WTC11 (cell line): Measurements from ENCODE around the gene SVEP1. TPM values are rescaled to one million over a fixed set of nuclear protein-coding genes. Genes with fewer than 3 reads are reported as not detected.

Experiments
- ATAC-seq: fragments of 200-7000 bp; cut with Tn5 transposase; 2 replicates; pipeline ENCODE4 v1.10.0; 2021; ENCODE audit warnings: mild to moderate bottlenecking, moderate library complexity
- CTCF ChIA-PET: fragments of 300-600 bp; sonication (Branson Sonifier 250); formaldehyde crosslinking; loops from one replicate; lab custom pipeline; 2021; ENCODE audit warnings: antibody characterized with exemption; lab: Charles Lee
- POLR2A ChIA-PET: fragments of 350-600 bp; sonication (Branson Sonifier 250); formaldehyde crosslinking; loops from one replicate; lab custom pipeline; 2021; ENCODE audit warnings: antibody characterized with exemption; lab: Charles Lee
- DNase-seq: peaks from one replicate; pipeline ENCODE4 v3.0.0; 2021; ENCODE audit warnings: low spot score
- H3K27ac Mint-ChIP-seq: 2 replicates; pipeline ENCODE4 v1.8.0; 2021; ENCODE audit warnings: mixed read lengths
- H3K27me3 Mint-ChIP-seq: 2 replicates; pipeline ENCODE4 v1.8.0; 2021; ENCODE audit warnings: low read depth, mild to moderate bottlenecking, moderate library complexity, mixed read lengths
- H3K36me3 Mint-ChIP-seq: 2 replicates; pipeline ENCODE4 v1.8.0; 2021; ENCODE audit warnings: mixed read lengths
- H3K4me1 Mint-ChIP-seq: 2 replicates; pipeline ENCODE4 v1.8.0; 2022; ENCODE audit warnings: mixed read lengths
- H3K4me3 Mint-ChIP-seq: 2 replicates; pipeline ENCODE4 v1.8.0; 2021; ENCODE audit warnings: mild to moderate bottlenecking, moderate library complexity, mixed read lengths
- H3K9me3 Mint-ChIP-seq: 2 replicates; pipeline ENCODE4 v1.8.0; 2021; ENCODE audit warnings: mixed read lengths
- FOXK1 ChIP-seq: sonication (generic); formaldehyde crosslinking; IDR thresholded peaks from 2 replicates; pipeline ENCODE4 v1.8.0; 2022; ENCODE audit warnings: mild to moderate bottlenecking, moderate library complexity, missing genetic modification reagents
- MXD4 ChIP-seq: fragments of 250-450 bp; sonication (Bioruptor Pico); IDR thresholded peaks from 2 replicates; pipeline ENCODE4 v1.8.0; 2021; ENCODE audit warnings: mild to moderate bottlenecking, moderate library complexity, borderline replicate concordance
- NR1H2 ChIP-seq: sonication (generic); formaldehyde crosslinking; IDR thresholded peaks from 2 replicates; pipeline ENCODE4 v1.9.0; 2021; ENCODE audit warnings: mild to moderate bottlenecking, moderate library complexity, missing genetic modification reagents
- NR2C2 ChIP-seq: sonication (generic); formaldehyde crosslinking; IDR thresholded peaks from 2 replicates; pipeline ENCODE4 v1.8.0; 2022; ENCODE audit warnings: mild to moderate bottlenecking, missing genetic modification reagents
- SMAD4 ChIP-seq: sonication (generic); formaldehyde crosslinking; IDR thresholded peaks from 2 replicates; pipeline ENCODE4 v1.8.0; 2022; ENCODE audit warnings: mild to moderate bottlenecking, missing genetic modification reagents
- TEAD1 ChIP-seq: sonication (generic); formaldehyde crosslinking; IDR thresholded peaks from 2 replicates; pipeline ENCODE4 v1.8.0; 2022; ENCODE audit warnings: mild to moderate bottlenecking, missing genetic modification reagents
- ZNF138 ChIP-seq: sonication (generic); formaldehyde crosslinking; conservative IDR thresholded peaks from 2 replicates; pipeline ENCODE4 v1.8.1; 2022; ENCODE audit warnings: mild to moderate bottlenecking, moderate library complexity, missing genetic modification reagents
- ZNF396 ChIP-seq: fragments of 250-450 bp; sonication (Bioruptor Pico); IDR thresholded peaks from 2 replicates; pipeline ENCODE4 v1.8.0; 2021; ENCODE audit warnings: mild to moderate bottlenecking, moderate library complexity, borderline replicate concordance
- total RNA-seq: library from RNA; stranded (reverse); gene quantifications from 3 replicates; pipeline ENCODE4 v1.2.3, GENCODE V29; 2021
- TF ChIP-seq, protein P1 (sequence below): sonication (generic); formaldehyde crosslinking; IDR thresholded peaks from 2 replicates; pipeline ENCODE4 v1.8.1; 2022; ENCODE audit warnings: mild to moderate bottlenecking, missing genetic modification reagents, moderate library complexity, borderline replicate concordance
- TF ChIP-seq, protein P2 (sequence below): sonication (generic); formaldehyde crosslinking; IDR thresholded peaks from 2 replicates; pipeline ENCODE4 v1.8.0; 2022; ENCODE audit warnings: mild to moderate bottlenecking, missing genetic modification reagents
- TF ChIP-seq, protein P3 (sequence below): sonication (generic); formaldehyde crosslinking; conservative IDR thresholded peaks from 2 replicates; pipeline ENCODE4 v1.8.1; 2023; ENCODE audit warnings: mild to moderate bottlenecking, low read depth, missing genetic modification reagents, moderate library complexity
- TF ChIP-seq, protein P4 (sequence below): fragments of 250-450 bp; sonication (Bioruptor Pico); IDR thresholded peaks from 2 replicates; pipeline ENCODE4 v1.8.0; 2021; ENCODE audit warnings: mild to moderate bottlenecking
- TF ChIP-seq, protein P5 (sequence below): sonication (generic); formaldehyde crosslinking; IDR thresholded peaks from 2 replicates; pipeline ENCODE4 v1.8.0; 2022; ENCODE audit warnings: mild to moderate bottlenecking, missing genetic modification reagents
- TF ChIP-seq, protein P6 (sequence below): sonication (generic); formaldehyde crosslinking; IDR thresholded peaks from 2 replicates; pipeline ENCODE4 v1.8.1; 2023; ENCODE audit warnings: mild to moderate bottlenecking, missing genetic modification reagents, moderate library complexity
- TF ChIP-seq, protein P7 (sequence below): fragments of 250-450 bp; sonication (Bioruptor Pico); IDR thresholded peaks from 2 replicates; pipeline ENCODE4 v1.9.0; 2021; ENCODE audit warnings: mild to moderate bottlenecking

Gene SVEP1
- total RNA-seq, 1 experiment from 2014 or later: 0.74 TPM

DNA sequence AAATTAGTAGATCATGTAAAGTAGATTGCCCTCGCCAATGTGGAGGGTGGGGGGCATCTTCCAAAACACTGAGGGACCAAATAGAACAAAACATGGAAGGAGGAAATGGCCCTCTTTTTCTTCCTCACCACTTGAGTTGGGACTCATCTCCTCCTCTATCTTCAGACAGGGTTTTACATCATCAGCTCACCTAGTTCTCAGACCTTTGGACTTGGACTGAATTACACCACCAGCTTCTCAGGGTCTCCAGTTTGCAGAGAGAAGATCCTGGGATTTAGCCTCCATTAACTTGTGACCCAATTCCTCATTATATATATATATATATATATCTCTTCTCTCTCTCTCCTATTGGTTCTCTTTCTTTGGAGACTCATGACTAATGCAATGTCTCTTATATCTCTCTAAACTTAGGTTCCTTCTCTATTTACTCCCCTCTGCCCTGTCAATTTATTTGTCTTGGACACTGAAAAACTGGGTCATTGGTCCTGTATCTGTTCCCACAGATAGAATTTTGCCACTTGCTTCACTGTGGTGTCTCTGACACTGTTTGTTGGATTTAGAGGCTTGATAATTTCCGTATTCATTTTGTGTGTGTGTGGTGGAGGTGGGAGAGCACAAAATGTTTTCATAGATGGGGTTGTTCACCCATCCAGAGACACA is 187.6 kb downstream of the SVEP1 start:
- H3K36me3 Mint-ChIP-seq: peaks cover 23% of the 10 kb centered on the region
- no peak overlapping the region for H3K27ac Mint-ChIP-seq
- DNase-seq (no peak), ATAC-seq (no peak)
- peaks cover 30% of the 10 kb centered on the region for H3K9me3 Mint-ChIP-seq
- no peaks in the 10 kb centered on the region for H3K4me1 Mint-ChIP-seq
- peaks cover 5% of the 10 kb centered on the region for H3K27me3 Mint-ChIP-seq
- POLR2A ChIA-PET: no interaction called here
- TF ChIP-seq, protein P1, sequence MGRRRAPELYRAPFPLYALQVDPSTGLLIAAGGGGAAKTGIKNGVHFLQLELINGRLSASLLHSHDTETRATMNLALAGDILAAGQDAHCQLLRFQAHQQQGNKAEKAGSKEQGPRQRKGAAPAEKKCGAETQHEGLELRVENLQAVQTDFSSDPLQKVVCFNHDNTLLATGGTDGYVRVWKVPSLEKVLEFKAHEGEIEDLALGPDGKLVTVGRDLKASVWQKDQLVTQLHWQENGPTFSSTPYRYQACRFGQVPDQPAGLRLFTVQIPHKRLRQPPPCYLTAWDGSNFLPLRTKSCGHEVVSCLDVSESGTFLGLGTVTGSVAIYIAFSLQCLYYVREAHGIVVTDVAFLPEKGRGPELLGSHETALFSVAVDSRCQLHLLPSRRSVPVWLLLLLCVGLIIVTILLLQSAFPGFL (CRISPR knock-in tag): no peak
- TF ChIP-seq, protein P2, sequence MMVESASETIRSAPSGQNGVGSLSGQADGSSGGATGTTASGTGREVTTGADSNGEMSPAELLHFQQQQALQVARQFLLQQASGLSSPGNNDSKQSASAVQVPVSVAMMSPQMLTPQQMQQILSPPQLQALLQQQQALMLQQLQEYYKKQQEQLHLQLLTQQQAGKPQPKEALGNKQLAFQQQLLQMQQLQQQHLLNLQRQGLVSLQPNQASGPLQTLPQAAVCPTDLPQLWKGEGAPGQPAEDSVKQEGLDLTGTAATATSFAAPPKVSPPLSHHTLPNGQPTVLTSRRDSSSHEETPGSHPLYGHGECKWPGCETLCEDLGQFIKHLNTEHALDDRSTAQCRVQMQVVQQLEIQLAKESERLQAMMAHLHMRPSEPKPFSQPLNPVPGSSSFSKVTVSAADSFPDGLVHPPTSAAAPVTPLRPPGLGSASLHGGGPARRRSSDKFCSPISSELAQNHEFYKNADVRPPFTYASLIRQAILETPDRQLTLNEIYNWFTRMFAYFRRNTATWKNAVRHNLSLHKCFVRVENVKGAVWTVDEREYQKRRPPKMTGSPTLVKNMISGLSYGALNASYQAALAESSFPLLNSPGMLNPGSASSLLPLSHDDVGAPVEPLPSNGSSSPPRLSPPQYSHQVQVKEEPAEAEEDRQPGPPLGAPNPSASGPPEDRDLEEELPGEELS (CRISPR knock-in tag): no peak
- TF ChIP-seq, protein P3, sequence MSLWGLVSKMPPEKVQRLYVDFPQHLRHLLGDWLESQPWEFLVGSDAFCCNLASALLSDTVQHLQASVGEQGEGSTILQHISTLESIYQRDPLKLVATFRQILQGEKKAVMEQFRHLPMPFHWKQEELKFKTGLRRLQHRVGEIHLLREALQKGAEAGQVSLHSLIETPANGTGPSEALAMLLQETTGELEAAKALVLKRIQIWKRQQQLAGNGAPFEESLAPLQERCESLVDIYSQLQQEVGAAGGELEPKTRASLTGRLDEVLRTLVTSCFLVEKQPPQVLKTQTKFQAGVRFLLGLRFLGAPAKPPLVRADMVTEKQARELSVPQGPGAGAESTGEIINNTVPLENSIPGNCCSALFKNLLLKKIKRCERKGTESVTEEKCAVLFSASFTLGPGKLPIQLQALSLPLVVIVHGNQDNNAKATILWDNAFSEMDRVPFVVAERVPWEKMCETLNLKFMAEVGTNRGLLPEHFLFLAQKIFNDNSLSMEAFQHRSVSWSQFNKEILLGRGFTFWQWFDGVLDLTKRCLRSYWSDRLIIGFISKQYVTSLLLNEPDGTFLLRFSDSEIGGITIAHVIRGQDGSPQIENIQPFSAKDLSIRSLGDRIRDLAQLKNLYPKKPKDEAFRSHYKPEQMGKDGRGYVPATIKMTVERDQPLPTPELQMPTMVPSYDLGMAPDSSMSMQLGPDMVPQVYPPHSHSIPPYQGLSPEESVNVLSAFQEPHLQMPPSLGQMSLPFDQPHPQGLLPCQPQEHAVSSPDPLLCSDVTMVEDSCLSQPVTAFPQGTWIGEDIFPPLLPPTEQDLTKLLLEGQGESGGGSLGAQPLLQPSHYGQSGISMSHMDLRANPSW (CRISPR knock-in tag): no peak
- TF ChIP-seq NR1H2 (no peak), TEAD1 (CRISPR knock-in tag) (no peak), ZNF138 (CRISPR knock-in tag) (no peak), MXD4 (CRISPR knock-in tag) (no peak), SMAD4 (CRISPR knock-in tag) (no peak)
- TF ChIP-seq, protein P4, sequence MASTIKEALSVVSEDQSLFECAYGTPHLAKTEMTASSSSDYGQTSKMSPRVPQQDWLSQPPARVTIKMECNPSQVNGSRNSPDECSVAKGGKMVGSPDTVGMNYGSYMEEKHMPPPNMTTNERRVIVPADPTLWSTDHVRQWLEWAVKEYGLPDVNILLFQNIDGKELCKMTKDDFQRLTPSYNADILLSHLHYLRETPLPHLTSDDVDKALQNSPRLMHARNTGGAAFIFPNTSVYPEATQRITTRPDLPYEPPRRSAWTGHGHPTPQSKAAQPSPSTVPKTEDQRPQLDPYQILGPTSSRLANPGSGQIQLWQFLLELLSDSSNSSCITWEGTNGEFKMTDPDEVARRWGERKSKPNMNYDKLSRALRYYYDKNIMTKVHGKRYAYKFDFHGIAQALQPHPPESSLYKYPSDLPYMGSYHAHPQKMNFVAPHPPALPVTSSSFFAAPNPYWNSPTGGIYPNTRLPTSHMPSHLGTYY: no peak
- TF ChIP-seq, protein P5, sequence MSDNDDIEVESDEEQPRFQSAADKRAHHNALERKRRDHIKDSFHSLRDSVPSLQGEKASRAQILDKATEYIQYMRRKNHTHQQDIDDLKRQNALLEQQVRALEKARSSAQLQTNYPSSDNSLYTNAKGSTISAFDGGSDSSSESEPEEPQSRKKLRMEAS (CRISPR knock-in tag): no peak
- TF ChIP-seq, all 79 proteins: peak for 0
- CTCF ChIA-PET: no interaction called here
- H3K4me3 Mint-ChIP-seq: no peak overlapping the region

DNA sequence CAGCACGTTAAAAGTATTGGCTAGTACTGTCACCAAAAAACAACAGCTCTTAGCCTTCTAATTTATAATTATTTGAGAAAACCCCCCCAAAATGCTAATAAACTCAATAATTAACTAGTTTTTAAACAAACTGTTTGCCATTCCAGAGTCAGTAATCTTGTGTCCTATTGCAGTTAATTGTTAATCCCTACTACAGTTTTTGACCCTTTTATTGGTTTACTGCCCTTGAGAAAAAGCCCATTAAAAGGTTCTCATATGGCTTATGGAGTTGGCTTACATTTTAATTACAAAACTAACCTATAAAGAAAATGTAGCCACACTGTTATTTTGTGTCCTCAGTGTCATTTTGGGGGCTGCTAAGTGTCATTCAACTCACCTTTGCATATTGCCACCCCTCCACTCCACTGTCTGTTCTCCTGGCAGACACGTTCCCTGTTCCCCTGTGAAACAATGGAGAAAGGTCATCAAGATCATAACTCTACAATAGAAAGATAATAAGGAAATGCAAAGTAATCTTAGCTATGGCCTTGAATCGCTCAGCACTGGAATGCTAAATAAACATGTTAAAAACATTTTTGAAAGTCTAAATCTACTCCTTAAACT is 190.3 kb downstream of the SVEP1 start:
- Mint-ChIP-seq H3K27me3 (no peaks in the 10 kb centered on the region), H3K36me3 (peaks cover 18% of the 10 kb centered on the region), H3K9me3 (peaks cover 23% of the 10 kb centered on the region), H3K27ac (no peak overlapping the region), H3K4me3 (no peak overlapping the region), H3K4me1 (no peaks in the 10 kb centered on the region)
- TF ChIP-seq, protein P1 (CRISPR knock-in tag): no peak
- no peak for DNase-seq
- ATAC-seq: no peak
- POLR2A ChIA-PET: no interaction called here
- CTCF ChIA-PET: no interaction called here

DNA sequence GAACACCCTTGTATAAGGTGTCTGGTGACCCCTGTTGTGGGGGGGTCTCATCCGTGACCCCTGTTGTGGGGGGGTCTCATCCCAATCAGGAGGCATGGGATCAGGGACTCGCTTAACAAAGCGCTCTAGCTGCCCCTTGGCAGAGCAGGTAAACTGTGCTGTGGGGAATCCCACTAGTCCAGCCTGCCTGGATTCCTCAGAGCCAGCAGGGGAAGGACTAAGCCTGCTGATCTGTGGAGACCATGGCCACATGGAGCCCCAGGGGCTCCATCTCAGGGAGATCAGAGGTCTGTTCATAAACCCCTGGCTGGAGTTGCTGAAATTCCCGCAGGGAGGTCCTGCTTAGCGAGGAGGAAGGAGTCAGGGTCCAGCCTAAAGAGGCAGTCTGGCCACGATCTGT is 196.1 kb downstream of the SVEP1 start:
- no peak overlapping the region for H3K4me3 Mint-ChIP-seq
- no peak overlapping the region for H3K27ac Mint-ChIP-seq
- H3K27me3 Mint-ChIP-seq: peaks cover 4% of the 10 kb centered on the region; the same call in 1 of the 2 replicates
- DNase-seq (no peak), ATAC-seq (no peak)
- POLR2A ChIA-PET: no interaction called here
- CTCF ChIA-PET: no interaction called here
- H3K9me3 Mint-ChIP-seq: peaks cover 3% of the 10 kb centered on the region; the same call in 1 of the 2 replicates
- H3K36me3 Mint-ChIP-seq: no peaks in the 10 kb centered on the region
- H3K4me1 Mint-ChIP-seq: peaks cover 12% of the 10 kb centered on the region
- TF ChIP-seq ZNF396 (CRISPR knock-in tag) (no peak), FOXK1 (CRISPR knock-in tag) (no peak), NR2C2 (CRISPR knock-in tag) (no peak)
- TF ChIP-seq, protein P6, sequence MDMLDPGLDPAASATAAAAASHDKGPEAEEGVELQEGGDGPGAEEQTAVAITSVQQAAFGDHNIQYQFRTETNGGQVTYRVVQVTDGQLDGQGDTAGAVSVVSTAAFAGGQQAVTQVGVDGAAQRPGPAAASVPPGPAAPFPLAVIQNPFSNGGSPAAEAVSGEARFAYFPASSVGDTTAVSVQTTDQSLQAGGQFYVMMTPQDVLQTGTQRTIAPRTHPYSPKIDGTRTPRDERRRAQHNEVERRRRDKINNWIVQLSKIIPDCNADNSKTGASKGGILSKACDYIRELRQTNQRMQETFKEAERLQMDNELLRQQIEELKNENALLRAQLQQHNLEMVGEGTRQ: no peak
- TF ChIP-seq, protein P7, sequence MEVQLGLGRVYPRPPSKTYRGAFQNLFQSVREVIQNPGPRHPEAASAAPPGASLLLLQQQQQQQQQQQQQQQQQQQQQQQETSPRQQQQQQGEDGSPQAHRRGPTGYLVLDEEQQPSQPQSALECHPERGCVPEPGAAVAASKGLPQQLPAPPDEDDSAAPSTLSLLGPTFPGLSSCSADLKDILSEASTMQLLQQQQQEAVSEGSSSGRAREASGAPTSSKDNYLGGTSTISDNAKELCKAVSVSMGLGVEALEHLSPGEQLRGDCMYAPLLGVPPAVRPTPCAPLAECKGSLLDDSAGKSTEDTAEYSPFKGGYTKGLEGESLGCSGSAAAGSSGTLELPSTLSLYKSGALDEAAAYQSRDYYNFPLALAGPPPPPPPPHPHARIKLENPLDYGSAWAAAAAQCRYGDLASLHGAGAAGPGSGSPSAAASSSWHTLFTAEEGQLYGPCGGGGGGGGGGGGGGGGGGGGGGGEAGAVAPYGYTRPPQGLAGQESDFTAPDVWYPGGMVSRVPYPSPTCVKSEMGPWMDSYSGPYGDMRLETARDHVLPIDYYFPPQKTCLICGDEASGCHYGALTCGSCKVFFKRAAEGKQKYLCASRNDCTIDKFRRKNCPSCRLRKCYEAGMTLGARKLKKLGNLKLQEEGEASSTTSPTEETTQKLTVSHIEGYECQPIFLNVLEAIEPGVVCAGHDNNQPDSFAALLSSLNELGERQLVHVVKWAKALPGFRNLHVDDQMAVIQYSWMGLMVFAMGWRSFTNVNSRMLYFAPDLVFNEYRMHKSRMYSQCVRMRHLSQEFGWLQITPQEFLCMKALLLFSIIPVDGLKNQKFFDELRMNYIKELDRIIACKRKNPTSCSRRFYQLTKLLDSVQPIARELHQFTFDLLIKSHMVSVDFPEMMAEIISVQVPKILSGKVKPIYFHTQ (CRISPR knock-in tag): no peak
